ENCODE measurements around the gene DVL1.
"Not testable (repeated sequence)": the region's sequence is repeated elsewhere in the genome, so short reads cannot be mapped to it uniquely, and the experiment has no call there.

Gene DVL1

GRCh38 chr1:1349256-1350012 is at the start of gene DVL1:
Gene DVL1 (minus strand): TSS chr1:1349418. CDS start chr1:1349065, 353 bp downstream.
- no peak for DNase-seq

GRCh38 chr1:1398677-1399186 is 49.5 kb upstream of the DVL1 start:
- DNase-seq: no peak

DNA sequence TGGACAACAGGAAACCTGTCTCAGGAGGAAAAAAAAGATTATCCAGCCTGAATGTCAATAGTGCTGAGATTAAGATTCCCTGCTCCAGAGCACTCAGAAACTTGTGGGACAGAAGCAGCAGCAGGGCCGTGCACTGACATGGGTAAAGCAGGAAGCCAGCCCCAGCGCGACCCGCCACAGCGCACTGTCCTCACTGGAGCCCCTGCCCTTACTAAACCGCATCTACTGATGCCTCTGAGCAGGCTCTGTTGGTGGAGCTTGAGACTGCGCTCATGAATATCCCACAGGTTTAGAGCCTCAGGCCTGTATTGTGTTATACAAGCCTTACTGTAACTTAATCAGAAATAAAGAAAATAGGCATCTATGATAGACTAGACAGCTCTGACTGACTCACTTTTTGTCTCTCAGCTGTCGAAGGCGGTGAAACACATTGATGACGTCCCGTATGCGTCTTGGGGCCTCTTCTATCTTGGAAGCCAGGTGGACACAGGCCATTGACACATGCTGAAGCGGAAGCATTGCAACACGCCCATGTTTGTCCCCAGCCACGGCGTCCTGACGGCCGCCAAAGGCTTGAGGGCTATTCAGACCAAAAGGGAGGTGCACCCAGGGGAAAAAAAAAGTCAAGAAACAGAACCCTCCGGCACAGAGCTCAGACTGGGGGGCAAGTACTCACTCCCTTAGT is 48.8 kb upstream of the DVL1 start:
- DNase-seq: no peak

GRCh38 chr1:1395166-1395565 is 45.9 kb upstream of the DVL1 start:
- no peak for DNase-seq

- DNase-seq: no peak
Measured at GRCh38 chr1:1394116-1394515, 44.9 kb upstream of the DVL1 start.

DNA sequence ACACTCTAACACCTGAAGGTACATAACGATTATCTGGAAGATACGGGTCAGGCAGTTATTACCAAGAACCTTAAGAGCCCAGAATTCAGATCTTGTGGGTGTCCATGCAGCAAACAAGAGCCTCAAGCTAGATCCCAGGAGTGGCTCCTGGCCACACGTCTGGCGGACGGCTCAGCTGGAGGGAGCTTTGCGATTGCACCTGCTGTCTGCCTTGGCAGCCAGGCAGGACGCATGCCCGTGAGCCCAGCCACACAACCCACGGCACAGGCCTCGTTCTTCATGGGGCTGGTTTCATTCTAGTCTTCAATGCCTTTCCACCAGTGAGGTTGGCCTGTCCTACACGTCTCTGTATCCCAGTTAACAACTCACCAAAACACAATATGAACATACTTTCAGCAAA is 44.2 kb upstream of the DVL1 start:
- no peak for DNase-seq

- no peak for DNase-seq
Measured at GRCh38 chr1:1393014-1393413, 43.8 kb upstream of the DVL1 start.

GRCh38 chr1:1391225-1391624 is 42.0 kb upstream of the DVL1 start:
- DNase-seq: no peak

DNA sequence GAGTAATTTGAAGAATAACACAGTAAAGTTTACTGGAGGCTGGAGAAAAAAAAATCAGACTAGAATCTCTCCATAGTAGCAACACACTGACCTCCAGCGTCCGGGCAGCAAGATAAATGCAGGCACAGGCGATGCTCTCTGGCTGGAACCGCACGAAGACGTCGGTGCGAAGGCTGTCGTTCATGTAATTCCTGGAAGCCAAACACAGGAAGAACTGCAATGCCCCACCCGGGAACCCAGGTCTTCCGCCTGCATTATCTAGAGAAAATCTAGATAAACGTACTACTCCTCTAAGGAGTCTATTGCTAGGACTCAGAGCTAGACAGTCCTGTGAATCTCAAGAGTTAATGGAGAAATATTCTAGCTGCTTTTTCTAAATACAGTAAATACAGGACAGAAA is 41.5 kb upstream of the DVL1 start:
- DNase-seq: no peak

GRCh38 chr1:1388078-1388472 is 38.9 kb upstream of the DVL1 start:
- no peak for DNase-seq

GRCh38 chr1:1387098-1388077 is 38.2 kb upstream of the DVL1 start:
- DNase-seq: no peak

- no peak for DNase-seq
Measured at GRCh38 chr1:1385931-1386330, 36.7 kb upstream of the DVL1 start.

- not testable (repeated sequence) for DNase-seq
Measured at GRCh38 chr1:1385339-1385738, 36.1 kb upstream of the DVL1 start.

DNA sequence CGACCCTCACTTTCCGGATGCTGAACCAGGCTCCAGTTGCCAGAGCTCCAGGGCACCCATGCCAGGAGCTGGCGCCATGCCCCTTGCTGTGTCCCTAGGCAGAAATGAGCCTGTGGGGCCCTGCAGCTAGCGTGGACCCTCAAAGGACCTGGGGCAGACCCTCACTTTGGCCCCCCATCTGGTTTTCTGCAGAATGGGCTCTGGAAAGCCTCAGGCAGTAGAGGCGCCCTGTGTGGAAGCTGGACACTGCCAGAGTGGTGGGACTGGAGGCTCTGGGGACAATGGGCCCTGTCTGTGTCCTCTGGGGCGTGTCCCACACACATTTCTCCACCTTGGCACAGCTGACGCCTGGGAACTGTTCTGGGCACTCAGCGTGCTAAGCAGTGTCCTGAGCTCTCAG is 32.1 kb upstream of the DVL1 start:
- no peak for DNase-seq

DNA sequence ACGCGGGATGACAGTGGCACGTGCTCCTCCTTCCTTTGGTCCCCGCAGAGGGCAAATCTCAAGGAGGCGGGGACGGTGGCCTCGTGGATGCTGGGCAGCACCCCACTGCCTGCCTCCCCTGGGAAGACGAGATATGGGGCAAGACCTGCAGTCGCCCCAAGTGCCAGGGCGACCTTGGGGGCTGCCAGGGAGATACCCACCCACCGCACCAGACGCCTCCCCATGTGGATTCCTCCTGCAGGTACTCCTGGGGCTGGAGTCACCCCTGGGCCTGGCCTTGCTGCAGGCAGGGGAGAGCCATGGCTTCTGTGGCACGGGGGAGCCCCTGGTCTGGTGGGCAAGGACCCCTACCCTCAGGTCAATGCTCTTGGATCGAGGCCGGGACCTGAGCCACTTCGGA is 31.6 kb upstream of the DVL1 start:
- DNase-seq: no peak

- no peak for DNase-seq
Measured at GRCh38 chr1:1377540-1378205, 28.5 kb upstream of the DVL1 start.

DNA sequence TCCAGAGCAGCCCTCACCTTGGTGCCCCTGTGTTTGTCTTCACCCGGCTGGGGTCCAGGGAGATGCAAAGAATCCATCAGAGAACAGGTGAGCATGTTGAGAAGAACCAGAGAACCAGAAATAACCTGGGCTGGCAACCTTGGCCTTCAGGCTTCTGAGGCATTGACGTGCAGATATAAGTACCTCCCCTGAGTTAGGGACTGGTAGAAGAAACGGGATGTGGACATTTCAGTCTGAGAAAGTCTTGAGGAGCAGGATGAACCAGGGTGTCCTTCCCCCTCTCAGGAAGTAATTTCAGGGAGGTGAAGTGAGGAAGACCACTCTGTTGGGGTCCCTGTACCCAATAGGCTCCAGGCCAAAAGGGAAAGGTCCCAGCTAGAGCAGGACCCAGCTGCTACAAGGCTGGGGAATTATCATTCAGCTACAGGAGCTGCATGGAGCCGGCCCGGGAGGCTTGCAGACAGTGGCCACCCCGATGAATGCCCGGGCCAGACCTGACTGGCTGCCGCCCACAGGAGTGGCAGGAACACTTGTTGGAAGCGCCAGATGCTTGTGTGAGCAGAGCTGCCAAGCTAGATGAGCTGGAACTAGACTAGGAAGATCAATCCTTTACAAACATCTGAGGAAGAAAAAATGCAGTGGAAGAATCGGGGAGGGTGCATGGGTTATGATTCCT is 27.5 kb upstream of the DVL1 start:
- no peak for DNase-seq

DNA sequence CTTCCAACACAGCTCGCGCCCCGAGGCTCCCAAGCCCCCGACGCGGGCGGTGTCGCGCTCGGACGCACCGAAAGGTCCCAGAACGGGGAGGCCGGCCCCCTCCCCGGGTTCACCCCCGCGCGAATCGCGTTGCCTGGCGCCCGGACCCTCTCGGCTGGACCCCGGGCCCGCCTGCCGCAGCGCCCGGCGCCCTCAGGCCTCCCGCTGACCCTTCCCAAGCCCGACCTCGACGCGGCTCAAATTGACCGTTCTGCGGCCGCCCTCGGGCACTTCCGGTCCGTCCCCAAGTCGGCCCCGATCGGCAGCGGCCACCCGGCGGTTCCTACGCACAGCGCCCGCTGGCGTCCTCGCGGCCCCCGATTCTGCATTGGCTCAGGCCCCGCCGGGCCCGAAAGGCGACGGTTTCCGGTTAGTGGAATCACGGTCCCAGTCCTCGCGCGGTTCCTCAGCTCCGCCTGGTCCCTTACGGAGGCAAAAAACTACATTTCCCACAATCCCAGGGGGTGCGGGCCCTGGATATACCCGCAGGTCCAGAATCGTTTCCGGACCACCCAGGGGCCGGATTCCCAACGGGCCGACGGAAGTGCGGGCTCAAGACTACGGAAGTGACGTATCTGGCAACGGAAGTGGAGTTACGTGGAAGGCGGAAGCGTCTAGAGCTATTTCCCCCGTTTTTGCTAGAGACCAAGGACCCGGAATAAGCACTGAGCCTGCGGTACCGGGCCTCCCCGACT is 25.9 kb upstream of the DVL1 start, which contains the start of gene AURKAIP1:
Gene AURKAIP1, minus strand, starts transcription at position 279 of the 734 bp plus-strand sequence. CDS start 451 bp downstream, outside the sequence.
- peak; percentile 96 for DNase-seq

- DNase-seq: no peak
Measured at GRCh38 chr1:1374589-1374928, 25.3 kb upstream of the DVL1 start.

DNA sequence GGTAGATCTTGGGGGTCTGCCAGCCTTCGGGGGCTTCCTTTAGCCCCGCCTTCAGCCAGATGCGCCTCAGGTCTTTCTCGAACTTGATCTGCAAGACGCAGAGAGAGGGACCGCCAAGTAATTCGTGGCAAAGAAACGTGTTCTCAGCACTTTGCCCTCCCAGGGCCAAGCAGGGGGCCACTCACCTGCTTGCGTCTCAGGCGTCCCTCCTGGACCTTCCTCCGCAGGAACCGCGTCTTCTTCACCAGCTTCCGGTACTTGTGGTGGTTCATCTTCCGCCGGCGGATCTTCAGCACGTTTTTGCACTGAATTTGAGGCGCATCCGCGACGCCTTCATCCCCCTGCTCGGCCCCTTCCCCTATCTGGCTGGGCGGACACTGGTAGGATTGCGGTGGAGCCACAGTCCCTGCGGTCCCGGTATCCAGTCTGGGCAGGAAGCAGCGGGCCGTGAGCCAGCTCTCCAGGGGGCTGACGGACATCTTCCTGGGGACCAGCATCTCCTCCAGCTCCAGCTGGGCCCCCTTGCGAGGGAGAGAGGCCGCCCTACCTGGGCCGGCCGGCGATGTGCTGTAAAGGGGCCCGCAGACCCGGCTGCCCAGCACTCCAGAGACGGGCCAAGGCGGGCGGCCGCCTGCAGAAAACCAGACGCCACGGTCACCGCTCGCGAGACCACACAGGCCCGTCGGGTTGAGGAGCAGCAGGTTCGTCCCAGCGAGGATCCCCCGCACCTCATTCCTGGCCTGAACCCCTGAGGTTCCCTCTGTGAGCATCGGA is 24.8 kb upstream of the DVL1 start:
- no peak for DNase-seq
